ENCODE data around the gene PLOD2. TPM values are rescaled to one million over a fixed set of nuclear protein-coding genes. Genes with fewer than 3 reads are reported as not detected.
A peak's percentile ranks its signal among the peaks of the same experiment; 100 is the strongest.

PLOD2 gene
- total and polyA plus RNA-seq, 2 experiments from 2014 or later, result 300 to 306 TPM

GRCh38 chr3:146172586-146172985 is 11.6 kb upstream of the PLOD2 start:
- no peak for DNase-seq
- Histone ChIP-seq H3K4me2 (ENCODE audit: unreplicated experiment) (no peak overlapping the region), H3K36me3 (ENCODE audit: low read depth) (no peaks in the 10 kb centered on the region), H3K9me3 (ENCODE audit: low read depth) (no peaks in the 10 kb centered on the region), H3K9me2 (ENCODE audit: insufficient read depth) (no peaks in the 10 kb centered on the region), H3K27me3 (replicated peaks; ENCODE audit: insufficient read depth) (no peaks in the 10 kb centered on the region), H3K4me3 (no peak overlapping the region), H4K20me1 (ENCODE audit: insufficient read depth) (no peaks in the 10 kb centered on the region), H3K79me2 (ENCODE audit: insufficient read depth) (no peaks in the 10 kb centered on the region), H3F3A (ENCODE audit: insufficient read depth) (peaks cover 7% of the 10 kb centered on the region; the same call in 1 of the 2 replicates), H2AFZ (no peak overlapping the region), H3K9ac (no peak overlapping the region), H3K27ac (no peak overlapping the region), H3K4me1 (ENCODE audit: insufficient read depth) (peaks cover 10% of the 10 kb centered on the region)
- TF ChIP-seq EZH2 (IDR thresholded peaks at IDR 0.05; ENCODE audit: insufficient read depth, poor library complexity, severe bottlenecking) (no peak), EZH2phosphoT487 (IDR thresholded peaks at IDR 0.05; ENCODE audit: insufficient read depth, low read depth) (no peak)
- 87 to 90% methylated on average over 1 of the region's 1 CpG for WGBS, 2 experiments (ENCODE audit: low coverage in 1 of 2, low lambda C conversion rate in 2 of 2, missing lambda C conversion rate in 2 of 2)
- in situ Hi-C loops (cut with MboI), result loop anchor here (10.0 to 25.0 kb wide), 2 partner anchors 108 to 385 kb away; no protein-coding TSS in a partner anchor

- Histone ChIP-seq H3K9me2 (ENCODE audit: insufficient read depth) (no peaks in the 10 kb centered on the region), H2AFZ (no peak overlapping the region), H3K27ac (no peak overlapping the region), H3K36me3 (ENCODE audit: low read depth) (no peaks in the 10 kb centered on the region), H3K9me3 (ENCODE audit: low read depth) (no peaks in the 10 kb centered on the region), H3F3A (ENCODE audit: insufficient read depth) (peaks cover 20% of the 10 kb centered on the region), H4K20me1 (ENCODE audit: insufficient read depth) (no peaks in the 10 kb centered on the region), H3K79me2 (ENCODE audit: insufficient read depth) (no peaks in the 10 kb centered on the region), H3K4me3 (no peak overlapping the region), H3K4me1 (ENCODE audit: insufficient read depth) (peaks cover 28% of the 10 kb centered on the region), H3K4me2 (ENCODE audit: unreplicated experiment) (no peak overlapping the region), H3K9ac (no peak overlapping the region), H3K27me3 (replicated peaks; ENCODE audit: insufficient read depth) (no peaks in the 10 kb centered on the region)
- WGBS, 2 experiments (ENCODE audit: low coverage in 1 of 2, low lambda C conversion rate in 2 of 2, missing lambda C conversion rate in 2 of 2), result 86 to 91% methylated on average over 1 of the region's 1 CpG
- DNase-seq, result no peak
- in situ Hi-C loops (cut with MboI), result loop anchor here (10.0 to 25.0 kb wide), 2 partner anchors 106 to 383 kb away; no protein-coding TSS in a partner anchor
- no peak for TF ChIP-seq EZH2phosphoT487 (IDR thresholded peaks at IDR 0.05; ENCODE audit: insufficient read depth, low read depth)
- no peak for TF ChIP-seq EZH2 (IDR thresholded peaks at IDR 0.05; ENCODE audit: insufficient read depth, poor library complexity, severe bottlenecking)
Measured at GRCh38 chr3:146170591-146170990, 9.6 kb upstream of the PLOD2 start.

- no peaks in the 10 kb centered on the region for H3K27me3 ChIP-seq (replicated peaks; ENCODE audit: insufficient read depth)
Measured at GRCh38 chr3:146169891-146170290, 8.9 kb upstream of the PLOD2 start.

GRCh38 chr3:146166826-146167225 is 5.8 kb upstream of the PLOD2 start:
- peaks cover 55% of the 10 kb centered on the region for H3F3A ChIP-seq (ENCODE audit: insufficient read depth)
- no peaks in the 10 kb centered on the region for H3K27me3 ChIP-seq (replicated peaks; ENCODE audit: insufficient read depth)
- no peak overlapping the region for H2AFZ ChIP-seq
- no peaks in the 10 kb centered on the region for H3K9me3 ChIP-seq (ENCODE audit: low read depth)
- no peaks in the 10 kb centered on the region for H4K20me1 ChIP-seq (ENCODE audit: insufficient read depth)
- peak overlapping the region; percentile 66 for H3K4me2 ChIP-seq (ENCODE audit: unreplicated experiment)
- H3K9ac ChIP-seq, result peak overlapping the region; percentile 59
- peak; percentile 59 for DNase-seq
- 6% methylated on average over 3 of the region's 3 CpGs for WGBS, 2 experiments (ENCODE audit: low coverage in 1 of 2, low lambda C conversion rate in 2 of 2, missing lambda C conversion rate in 2 of 2)
- peaks cover 11% of the 10 kb centered on the region; the same call in 1 of the 2 replicates for H3K79me2 ChIP-seq (ENCODE audit: insufficient read depth)
- H3K4me1 ChIP-seq (ENCODE audit: insufficient read depth), result peaks cover 55% of the 10 kb centered on the region
- in situ Hi-C loops (cut with MboI), result loop anchor here (25.0 kb wide), 1 partner anchor 380 kb away; no protein-coding TSS in a partner anchor
- H3K4me3 ChIP-seq, result peak overlapping the region; percentile 37
- H3K36me3 ChIP-seq (ENCODE audit: low read depth), result no peaks in the 10 kb centered on the region
- TF ChIP-seq EZH2phosphoT487 (IDR thresholded peaks at IDR 0.05; ENCODE audit: insufficient read depth, low read depth) (no peak), EZH2 (IDR thresholded peaks at IDR 0.05; ENCODE audit: insufficient read depth, poor library complexity, severe bottlenecking) (no peak)
- H3K27ac ChIP-seq, result peak overlapping the region; percentile 91
- no peaks in the 10 kb centered on the region for H3K9me2 ChIP-seq (ENCODE audit: insufficient read depth)

More at GRCh38 chr3:146169891-146170290, 8.9 kb upstream of the PLOD2 start:
- DNase-seq, result no peak
- H3K27ac ChIP-seq, result no peak overlapping the region
- H3F3A ChIP-seq (ENCODE audit: insufficient read depth), result peaks cover 27% of the 10 kb centered on the region
- H4K20me1 ChIP-seq (ENCODE audit: insufficient read depth), result no peaks in the 10 kb centered on the region
- no peaks in the 10 kb centered on the region for H3K79me2 ChIP-seq (ENCODE audit: insufficient read depth)
- TF ChIP-seq EZH2phosphoT487 (IDR thresholded peaks at IDR 0.05; ENCODE audit: insufficient read depth, low read depth) (no peak), EZH2 (IDR thresholded peaks at IDR 0.05; ENCODE audit: insufficient read depth, poor library complexity, severe bottlenecking) (no peak)
- no peak overlapping the region for H2AFZ ChIP-seq
- no peak overlapping the region for H3K4me3 ChIP-seq
- no peak overlapping the region for H3K4me2 ChIP-seq (ENCODE audit: unreplicated experiment)
- H3K36me3 ChIP-seq (ENCODE audit: low read depth), result no peaks in the 10 kb centered on the region
- in situ Hi-C loops (cut with MboI), result loop anchor here (10.0 to 25.0 kb wide), 2 partner anchors 105 to 383 kb away; no protein-coding TSS in a partner anchor
- 94 to 100% methylated on average over 1 of the region's 1 CpG for WGBS, 2 experiments (ENCODE audit: low coverage in 1 of 2, low lambda C conversion rate in 2 of 2, missing lambda C conversion rate in 2 of 2)
- H3K9me2 ChIP-seq (ENCODE audit: insufficient read depth), result no peaks in the 10 kb centered on the region
- peaks cover 35% of the 10 kb centered on the region for H3K4me1 ChIP-seq (ENCODE audit: insufficient read depth)
- no peaks in the 10 kb centered on the region for H3K9me3 ChIP-seq (ENCODE audit: low read depth)
- no peak overlapping the region for H3K9ac ChIP-seq

Measured in GM23248 (cell line).